ENCODE results near the gene ORM1. TPM values are rescaled to one million over a fixed set of nuclear protein-coding genes. Genes with fewer than 3 reads are reported as not detected.

ORM1 gene
- polyA plus RNA-seq, 4 donors, result 0.15 to 6.9 (median 1.3) TPM; not detected in 1

- Histone ChIP-seq H3K27me3 (ENCODE audit: control insufficient read depth in 3 of 3, insufficient read depth in 3 of 3, low read length in 3 of 3) (no peaks in the 10 kb centered on the region), H3K4me1 (ENCODE audit: control insufficient read depth in 3 of 3, insufficient read depth in 2 of 3, low read depth in 1 of 3, low read length in 2 of 3) (no peaks in the 10 kb centered on the region), H3K4me3 (ENCODE audit: low read depth in 1 of 3, low read length in 3 of 3) (no peak overlapping the region), H3K36me3 (ENCODE audit: control insufficient read depth in 3 of 3, insufficient read depth in 2 of 3, low read depth in 1 of 3, low read length in 3 of 3) (peaks cover 0 to 67% (median 0%) of the 10 kb centered on the region in 3 donors), H3K9me3 (ENCODE audit: control insufficient read depth in 2 of 2, insufficient read depth in 1 of 2, low read depth in 1 of 2, low read length in 1 of 2) (no peaks in the 10 kb centered on the region), H3K27ac (ENCODE audit: low read depth in 1 of 3, low read length in 2 of 3) (no peak overlapping the region)
- FAIRE-seq (no peak), DNase-seq (no peak)
- WGBS, 3 donors, result 87 to 92% (median 88%) methylated on average over 13 of the region's 13 CpGs
Observed at GRCh38 chr9:114309096-114309495, 13.8 kb upstream of the ORM1 start.

DNA sequence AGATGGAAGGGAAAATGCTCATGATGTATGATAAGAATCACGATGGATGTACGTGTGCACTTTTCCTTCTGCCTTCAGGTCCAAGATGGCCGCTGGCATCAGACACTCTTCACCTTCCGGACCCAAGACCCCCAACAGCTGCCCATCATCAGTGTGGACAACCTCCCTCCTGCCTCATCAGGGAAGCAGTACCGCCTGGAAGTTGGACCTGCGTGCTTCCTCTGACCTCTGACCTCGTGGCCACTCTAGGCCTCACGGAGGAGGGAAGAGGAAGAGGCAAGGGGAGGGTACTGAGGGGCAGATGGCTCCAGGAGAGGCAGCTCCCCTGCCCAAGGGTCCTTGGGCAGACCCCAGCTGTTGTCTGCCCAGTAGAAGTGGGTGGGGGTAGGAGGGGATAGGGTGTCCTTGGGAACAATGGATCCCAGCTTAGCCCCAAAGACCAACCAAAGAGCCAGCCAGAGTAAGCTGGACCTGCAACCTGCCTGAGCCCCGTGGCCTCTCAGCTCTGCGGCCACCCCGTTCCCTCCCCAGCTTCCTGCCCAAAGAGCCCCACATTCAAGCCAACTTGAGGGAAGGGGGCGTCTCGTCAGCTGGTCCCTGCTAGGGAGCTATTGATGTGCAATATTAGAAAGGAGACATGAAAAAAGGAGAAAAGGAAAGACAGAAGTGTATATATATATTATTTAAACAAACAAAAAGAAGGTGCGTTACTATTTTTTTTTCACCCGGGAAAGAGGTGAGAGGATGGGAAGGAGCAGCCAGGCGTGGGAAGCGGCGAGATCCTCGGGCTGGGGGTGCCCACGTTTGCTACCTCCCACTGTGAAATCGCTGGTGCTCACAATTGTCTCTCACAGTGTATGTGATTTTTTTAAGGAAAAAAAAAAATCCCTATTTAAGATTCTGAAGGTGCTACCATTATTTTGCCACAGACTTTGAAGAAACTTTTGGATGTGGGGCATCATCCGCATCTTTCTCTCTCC lies 12.1 kb upstream of the ORM1 start:
- Histone ChIP-seq H3K4me3 (ENCODE audit: low read depth in 1 of 3, low read length in 3 of 3) (no peak overlapping the region), H3K9me3 (ENCODE audit: control insufficient read depth in 2 of 2, insufficient read depth in 1 of 2, low read depth in 1 of 2, low read length in 1 of 2) (no peaks in the 10 kb centered on the region), H3K27ac (ENCODE audit: low read depth in 1 of 3, low read length in 2 of 3) (no peak overlapping the region), H3K36me3 (ENCODE audit: control insufficient read depth in 3 of 3, insufficient read depth in 2 of 3, low read depth in 1 of 3, low read length in 3 of 3) (peaks cover 0 to 50% (median 0%) of the 10 kb centered on the region in 3 donors), H3K4me1 (ENCODE audit: control insufficient read depth in 3 of 3, insufficient read depth in 2 of 3, low read depth in 1 of 3, low read length in 2 of 3) (no peaks in the 10 kb centered on the region), H3K27me3 (ENCODE audit: control insufficient read depth in 3 of 3, insufficient read depth in 3 of 3, low read length in 3 of 3) (no peaks in the 10 kb centered on the region)
- no peak for DNase-seq
- WGBS, 3 donors, result 85 to 89% (median 89%) methylated on average over 21 to 22 of the region's 22 CpGs
- no peak for FAIRE-seq

GRCh38 chr9:114311571-114312512 lies 11.1 kb upstream of the ORM1 start:
- no peaks in the 10 kb centered on the region for H3K27me3 ChIP-seq (ENCODE audit: control insufficient read depth in 3 of 3, insufficient read depth in 3 of 3, low read length in 3 of 3)
- H3K9me3 ChIP-seq (ENCODE audit: control insufficient read depth in 2 of 2, insufficient read depth in 1 of 2, low read depth in 1 of 2, low read length in 1 of 2), result no peaks in the 10 kb centered on the region
- H3K36me3 ChIP-seq (ENCODE audit: control insufficient read depth in 3 of 3, insufficient read depth in 2 of 3, low read depth in 1 of 3, low read length in 3 of 3), result peaks cover 0 to 40% (median 0%) of the 10 kb centered on the region in 3 donors
- WGBS, 3 donors, result 84 to 89% (median 88%) methylated on average over 28 of the region's 28 CpGs
- H3K4me1 ChIP-seq (ENCODE audit: control insufficient read depth in 3 of 3, insufficient read depth in 2 of 3, low read depth in 1 of 3, low read length in 2 of 3), result no peaks in the 10 kb centered on the region
- no peak for DNase-seq
- no peak overlapping the region for H3K4me3 ChIP-seq (ENCODE audit: low read depth in 1 of 3, low read length in 3 of 3)
- no peak overlapping the region for H3K27ac ChIP-seq (ENCODE audit: low read depth in 1 of 3, low read length in 2 of 3)
- no peak for FAIRE-seq

GRCh38 chr9:114312513-114312875 lies 10.4 kb upstream of the ORM1 start:
- Histone ChIP-seq H3K27me3 (ENCODE audit: control insufficient read depth in 3 of 3, insufficient read depth in 3 of 3, low read length in 3 of 3) (no peaks in the 10 kb centered on the region), H3K36me3 (ENCODE audit: control insufficient read depth in 3 of 3, insufficient read depth in 2 of 3, low read depth in 1 of 3, low read length in 3 of 3) (peaks cover 0 to 33% (median 0%) of the 10 kb centered on the region in 3 donors), H3K4me3 (ENCODE audit: low read depth in 1 of 3, low read length in 3 of 3) (no peak overlapping the region), H3K9me3 (ENCODE audit: control insufficient read depth in 2 of 2, insufficient read depth in 1 of 2, low read depth in 1 of 2, low read length in 1 of 2) (no peaks in the 10 kb centered on the region), H3K27ac (ENCODE audit: low read depth in 1 of 3, low read length in 2 of 3) (no peak overlapping the region), H3K4me1 (ENCODE audit: control insufficient read depth in 3 of 3, insufficient read depth in 2 of 3, low read depth in 1 of 3, low read length in 2 of 3) (no peaks in the 10 kb centered on the region)
- DNase-seq, result no peak
- FAIRE-seq, result no peak
- WGBS, 3 donors, result 72 to 75% (median 72%) methylated on average over 8 of the region's 8 CpGs

GRCh38 chr9:114313186-114313585 lies 9.7 kb upstream of the ORM1 start:
- no peak for DNase-seq
- FAIRE-seq, result no peak

GRCh38 chr9:114314256-114314867 lies 8.5 kb upstream of the ORM1 start:
- Histone ChIP-seq H3K4me1 (ENCODE audit: control insufficient read depth in 3 of 3, insufficient read depth in 2 of 3, low read depth in 1 of 3, low read length in 2 of 3) (no peaks in the 10 kb centered on the region), H3K36me3 (ENCODE audit: control insufficient read depth in 3 of 3, insufficient read depth in 2 of 3, low read depth in 1 of 3, low read length in 3 of 3) (peaks cover 0 to 16% (median 0%) of the 10 kb centered on the region in 3 donors), H3K27ac (ENCODE audit: low read depth in 1 of 3, low read length in 2 of 3) (no peak overlapping the region), H3K9me3 (ENCODE audit: control insufficient read depth in 2 of 2, insufficient read depth in 1 of 2, low read depth in 1 of 2, low read length in 1 of 2) (no peaks in the 10 kb centered on the region), H3K27me3 (ENCODE audit: control insufficient read depth in 3 of 3, insufficient read depth in 3 of 3, low read length in 3 of 3) (no peaks in the 10 kb centered on the region), H3K4me3 (ENCODE audit: low read depth in 1 of 3, low read length in 3 of 3) (no peak overlapping the region)
- 81 to 87% (median 81%) methylated on average over 7 of the region's 7 CpGs for WGBS, 3 donors
- FAIRE-seq (no peak), DNase-seq (no peak)

More at GRCh38 chr9:114313186-114313585, 9.7 kb upstream of the ORM1 start:
- Histone ChIP-seq H3K9me3 (ENCODE audit: control insufficient read depth in 2 of 2, insufficient read depth in 1 of 2, low read depth in 1 of 2, low read length in 1 of 2) (no peaks in the 10 kb centered on the region), H3K4me1 (ENCODE audit: control insufficient read depth in 3 of 3, insufficient read depth in 2 of 3, low read depth in 1 of 3, low read length in 2 of 3) (no peaks in the 10 kb centered on the region), H3K36me3 (ENCODE audit: control insufficient read depth in 3 of 3, insufficient read depth in 2 of 3, low read depth in 1 of 3, low read length in 3 of 3) (peaks cover 0 to 28% (median 0%) of the 10 kb centered on the region in 3 donors), H3K27me3 (ENCODE audit: control insufficient read depth in 3 of 3, insufficient read depth in 3 of 3, low read length in 3 of 3) (no peaks in the 10 kb centered on the region), H3K27ac (ENCODE audit: low read depth in 1 of 3, low read length in 2 of 3) (no peak overlapping the region), H3K4me3 (ENCODE audit: low read depth in 1 of 3, low read length in 3 of 3) (no peak overlapping the region)
- 85 to 93% (median 89%) methylated on average over 8 of the region's 8 CpGs for WGBS, 3 donors

DNA sequence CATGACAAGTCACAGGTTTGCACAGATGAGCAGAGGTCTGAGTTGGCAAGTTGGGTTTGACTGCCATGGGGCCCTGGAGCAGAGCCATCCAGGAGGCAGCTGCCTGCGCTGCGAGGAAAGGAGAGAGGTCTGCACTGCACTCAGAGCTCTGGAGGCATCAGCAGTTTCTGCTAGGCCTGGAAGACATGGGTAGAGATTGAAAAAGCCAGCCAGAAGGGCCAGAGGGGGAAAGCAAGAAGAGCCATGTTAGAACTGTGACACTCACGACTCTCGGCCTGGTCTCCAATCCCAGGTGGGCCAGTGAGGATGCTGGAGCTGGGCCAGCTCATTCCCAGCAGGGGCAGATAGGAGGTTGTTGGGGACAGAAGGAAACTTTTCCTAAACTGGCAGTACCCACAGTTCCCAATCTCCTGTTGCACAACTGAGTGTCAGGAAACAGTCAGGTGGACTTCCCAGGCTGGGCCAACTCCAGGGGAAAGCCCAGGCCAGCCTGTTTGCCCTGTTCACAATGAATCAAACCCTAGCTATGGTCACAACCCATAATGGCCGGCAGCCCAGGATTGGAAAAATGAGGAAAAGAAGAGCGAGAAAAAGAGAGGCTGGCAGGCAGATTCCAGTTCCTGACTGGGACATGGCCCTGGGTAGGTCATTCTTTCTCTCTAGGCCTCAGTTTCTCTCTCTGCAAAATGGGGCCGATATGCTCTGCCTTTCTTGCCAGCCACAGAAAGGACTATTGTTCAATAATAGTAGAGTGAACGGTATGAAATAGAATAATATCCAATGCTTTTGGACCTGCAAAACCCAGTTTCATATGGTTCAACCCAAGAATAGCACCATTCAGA lies 7.8 kb upstream of the ORM1 start:
- no peak overlapping the region for H3K27ac ChIP-seq (ENCODE audit: low read depth in 1 of 3, low read length in 2 of 3)
- DNase-seq, result no peak
- FAIRE-seq, result no peak

More for the DNA sequence above, 7.8 kb upstream of the ORM1 start:
- 87 to 89% (median 88%) methylated on average over 8 of the region's 8 CpGs for WGBS, 3 donors
- no peak overlapping the region for H3K4me3 ChIP-seq (ENCODE audit: low read depth in 1 of 3, low read length in 3 of 3)
- H3K36me3 ChIP-seq (ENCODE audit: control insufficient read depth in 3 of 3, insufficient read depth in 2 of 3, low read depth in 1 of 3, low read length in 3 of 3), result peaks cover 0 to 16% (median 0%) of the 10 kb centered on the region in 3 donors
- H3K9me3 ChIP-seq (ENCODE audit: control insufficient read depth in 2 of 2, insufficient read depth in 1 of 2, low read depth in 1 of 2, low read length in 1 of 2), result no peaks in the 10 kb centered on the region
- no peaks in the 10 kb centered on the region for H3K27me3 ChIP-seq (ENCODE audit: control insufficient read depth in 3 of 3, insufficient read depth in 3 of 3, low read length in 3 of 3)
- no peaks in the 10 kb centered on the region for H3K4me1 ChIP-seq (ENCODE audit: control insufficient read depth in 3 of 3, insufficient read depth in 2 of 3, low read depth in 1 of 3, low read length in 2 of 3)

Measured in small intestine (tissue), 7 donors.